SU-DHL-6 (cell line): Measurements from ENCODE around the gene NCAM2.

ENCODE experiments used
- H2AFZ ChIP-seq: fragments of 200-600 bp; sonication (generic); 2 replicates; pipeline ENCODE4 v1.6.1; 2014; ENCODE audit warnings: low read depth, mild to moderate bottlenecking, moderate library complexity, mixed read lengths, antibody characterized with exemption, low read length; ENCODE audit not compliant: severe bottlenecking
- H3F3A ChIP-seq: fragments of 200-600 bp; shearing (Covaris generic); 2 replicates; pipeline ENCODE4 v1.6.0; 2016; ENCODE audit warnings: antibody characterized with exemption, mild to moderate bottlenecking; ENCODE audit not compliant: insufficient read depth
- H3K27ac ChIP-seq: fragments of 200-600 bp; sonication (generic); 2 replicates; pipeline ENCODE4 v1.5.1; 2016; ENCODE audit warnings: low read depth, mild to moderate bottlenecking, low read length, moderate library complexity, mixed read lengths
- H3K27me3 ChIP-seq: fragments of 200-600 bp; sonication (generic), shearing (Covaris generic); 2 replicates; pipeline ENCODE4 v1.6.0; 2014; ENCODE audit warnings: mild to moderate bottlenecking, low read length
- H3K36me3 ChIP-seq: fragments of 200-600 bp; sonication (generic); 2 replicates; pipeline ENCODE4 v1.6.1; 2014; ENCODE audit warnings: mild to moderate bottlenecking, low read length, mixed read lengths
- H3K4me2 ChIP-seq: fragments of 300-600, 200-600 bp; shearing (Covaris generic), sonication (generic); 2 replicates; pipeline ENCODE4 v1.6.0; 2014; ENCODE audit warnings: low read length, low read depth, mild to moderate bottlenecking; ENCODE audit not compliant: poor library complexity, severe bottlenecking
- H3K4me3 ChIP-seq: fragments of 200-600 bp; sonication (generic); 2 replicates; pipeline ENCODE4 v1.5.1; 2014; ENCODE audit warnings: antibody characterized with exemption, low read length, mild to moderate bottlenecking, mixed read lengths; ENCODE audit not compliant: insufficient read depth, poor library complexity, severe bottlenecking
- H3K79me2 ChIP-seq: fragments of 200-600 bp; sonication (generic); 2 replicates; pipeline ENCODE4 v1.6.1; 2014; ENCODE audit warnings: mild to moderate bottlenecking, low read length, moderate library complexity; ENCODE audit not compliant: insufficient read depth
- H3K9ac ChIP-seq: fragments of 200-600 bp; sonication (generic); 2 replicates; pipeline ENCODE4 v1.7.0; 2014; ENCODE audit warnings: mild to moderate bottlenecking, low read length
- H3K9me2 ChIP-seq: fragments of 200-600 bp; sonication (generic); replicated peaks from 2 replicates; pipeline ENCODE4 v1.6.1; 2014; ENCODE audit warnings: low read length; ENCODE audit not compliant: insufficient read depth
- H3K9me3 ChIP-seq: fragments of 200-600 bp; sonication (generic); 2 replicates; pipeline ENCODE4 v1.6.1; 2014; ENCODE audit warnings: low read length, mixed read lengths; ENCODE audit not compliant: insufficient read depth
- H4K20me1 ChIP-seq: fragments of 200-600 bp; sonication (generic); 2 replicates; pipeline ENCODE4 v1.6.1; 2014; ENCODE audit warnings: low read depth, mild to moderate bottlenecking, antibody characterized with exemption, low read length, moderate library complexity, mixed read lengths
- CTCF ChIP-seq: fragments of 200-600 bp; sonication (generic); IDR thresholded peaks from one replicate; pipeline ENCODE4 v1.5.1; 2017; ENCODE audit warnings: antibody characterized with exemption, mild to moderate bottlenecking, low read length, moderate library complexity; ENCODE audit not compliant: insufficient read depth, poor library complexity, severe bottlenecking
- EZH2phosphoT487 ChIP-seq: fragments of 200-600 bp; sonication (generic), shearing (Covaris generic); conservative IDR thresholded peaks from 2 replicates; pipeline ENCODE4 v1.6.1; 2018; ENCODE audit warnings: mild to moderate bottlenecking, antibody characterized with exemption, low read length, moderate library complexity, mixed read lengths

NCAM2 gene

GRCh38 chr21:21174676-21175075, 176.5 kb downstream of the NCAM2 start:
- no peaks in the 10 kb centered on the region for H4K20me1 ChIP-seq
- no peak overlapping the region for H3K27ac ChIP-seq
- no peak overlapping the region for H3K9ac ChIP-seq
- no peaks in the 10 kb centered on the region for H3K27me3 ChIP-seq
- TF ChIP-seq EZH2phosphoT487 (no peak), CTCF (no peak)
- no peaks in the 10 kb centered on the region for H3K9me2 ChIP-seq
- no peak overlapping the region for H2AFZ ChIP-seq
- 0 out of 2 replicates have a peak, but pooled peaks cover 8% of the 10 kb centered on the region for H3K9me3 ChIP-seq
- no peaks in the 10 kb centered on the region for H3K36me3 ChIP-seq
- no peaks in the 10 kb centered on the region for H3F3A ChIP-seq
- H3K4me2 ChIP-seq: no peak overlapping the region
- no peak overlapping the region for H3K4me3 ChIP-seq
- H3K79me2 ChIP-seq: no peaks in the 10 kb centered on the region

DNA sequence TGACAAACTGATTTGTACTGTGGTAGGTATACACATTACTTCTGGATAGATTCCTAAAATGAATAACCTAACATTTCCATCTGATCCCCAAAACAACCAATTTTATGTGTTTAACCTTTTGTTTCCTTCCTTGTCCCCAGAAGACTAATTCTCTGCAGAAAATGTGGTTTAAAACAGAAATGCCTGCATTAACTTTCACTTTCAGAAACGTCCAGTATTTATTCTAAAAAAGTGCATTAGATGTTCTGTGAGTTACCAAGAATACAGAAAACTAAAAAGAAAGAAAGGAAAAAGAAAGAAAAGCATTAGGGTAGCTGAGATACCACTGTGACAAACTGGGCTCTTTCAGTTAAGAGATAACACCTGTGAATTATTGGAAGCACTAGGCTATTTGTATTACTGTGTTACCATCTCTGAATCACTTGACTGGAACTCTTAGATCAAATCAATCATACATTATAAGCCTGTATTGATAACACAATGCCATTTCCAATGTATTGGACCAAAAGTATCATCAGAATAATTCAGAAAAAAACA, 177.7 kb downstream of the NCAM2 start:
- peak overlapping the region; percentile 89 for H2AFZ ChIP-seq
- H3K27ac ChIP-seq: no peak overlapping the region
- H3K9me2 ChIP-seq: no peaks in the 10 kb centered on the region
- H3K36me3 ChIP-seq: no peaks in the 10 kb centered on the region
- H3K4me3 ChIP-seq: no peak overlapping the region
- 0 out of 2 replicates have a peak, but pooled peaks cover 4% of the 10 kb centered on the region for H3K9me3 ChIP-seq
- H3F3A ChIP-seq: no peaks in the 10 kb centered on the region
- peak overlapping the region; percentile 16; the same call in 1 of the 2 replicates for H3K9ac ChIP-seq
- H3K4me2 ChIP-seq: peak overlapping the region; percentile 45
- no peak for TF ChIP-seq EZH2phosphoT487
- no peak for TF ChIP-seq CTCF
- H4K20me1 ChIP-seq: no peaks in the 10 kb centered on the region
- no peaks in the 10 kb centered on the region for H3K27me3 ChIP-seq
- no peaks in the 10 kb centered on the region for H3K79me2 ChIP-seq

DNA sequence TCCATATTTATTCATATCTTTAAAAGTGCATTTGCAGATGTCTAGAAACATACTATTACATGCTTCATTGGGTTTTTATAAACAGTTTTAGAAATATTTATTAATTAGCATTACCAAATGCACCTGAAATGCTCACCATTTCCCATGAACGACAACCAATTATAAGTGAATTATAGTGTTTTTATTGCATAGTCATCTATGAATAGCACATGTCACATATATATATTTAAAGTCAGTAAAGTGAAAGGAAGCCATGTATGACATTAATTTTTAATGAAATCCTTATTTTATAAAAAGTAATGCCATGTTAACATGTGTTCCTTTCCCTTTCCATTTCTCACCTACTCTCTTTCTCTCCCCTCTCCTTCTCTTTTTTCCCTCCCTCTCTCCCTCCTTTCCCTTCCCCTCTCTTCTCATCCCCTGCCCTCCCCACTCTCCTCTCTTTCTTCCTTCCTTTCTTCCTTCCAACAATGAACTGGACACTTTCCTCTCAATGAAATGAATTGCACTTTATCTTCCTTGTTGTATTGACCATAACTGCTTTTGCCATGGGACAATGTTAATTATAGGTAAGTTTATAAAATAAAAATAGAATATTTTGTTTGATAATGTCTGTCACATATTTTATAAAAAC, 179.3 kb downstream of the NCAM2 start:
- Histone ChIP-seq H3K4me3 (no peak overlapping the region), H3K9me3 (0 out of 2 replicates have a peak, but pooled peaks cover 4% of the 10 kb centered on the region), H2AFZ (no peak overlapping the region), H3K27me3 (no peaks in the 10 kb centered on the region), H3K79me2 (no peaks in the 10 kb centered on the region), H3K36me3 (no peaks in the 10 kb centered on the region), H3F3A (no peaks in the 10 kb centered on the region), H3K9me2 (no peaks in the 10 kb centered on the region), H3K9ac (no peak overlapping the region), H3K4me2 (no peak overlapping the region), H4K20me1 (no peaks in the 10 kb centered on the region), H3K27ac (no peak overlapping the region)
- TF ChIP-seq CTCF (no peak), EZH2phosphoT487 (no peak)
